GM13976 (cell line): ENCODE data around the gene TPH1.

Experiments used
- DNase-seq: peaks from one replicate; pipeline ENCODE4 v3.0.0; 2012; ENCODE audit warnings: low spot score
- in situ Hi-C: fragments of 300-500 bp; cut with MboI; formaldehyde crosslinking; loops from one replicate; pipeline ENCODE4 v1.12.0; 2022; ENCODE audit warnings: low sequenced_read_pairs, mixed read lengths, inconsistent platforms; ENCODE audit not compliant: unreplicated experiment
- TF ChIP-seq, protein P1 (sequence below): IDR thresholded peaks from 2 replicates; pipeline ENCODE4 v1.5.1; 2012; ENCODE audit warnings: borderline replicate concordance, mild to moderate bottlenecking; ENCODE audit not compliant: insufficient read depth; ENCODE audit errors: extremely low read depth, missing control alignments, control extremely low read depth

Gene TPH1

DNA sequence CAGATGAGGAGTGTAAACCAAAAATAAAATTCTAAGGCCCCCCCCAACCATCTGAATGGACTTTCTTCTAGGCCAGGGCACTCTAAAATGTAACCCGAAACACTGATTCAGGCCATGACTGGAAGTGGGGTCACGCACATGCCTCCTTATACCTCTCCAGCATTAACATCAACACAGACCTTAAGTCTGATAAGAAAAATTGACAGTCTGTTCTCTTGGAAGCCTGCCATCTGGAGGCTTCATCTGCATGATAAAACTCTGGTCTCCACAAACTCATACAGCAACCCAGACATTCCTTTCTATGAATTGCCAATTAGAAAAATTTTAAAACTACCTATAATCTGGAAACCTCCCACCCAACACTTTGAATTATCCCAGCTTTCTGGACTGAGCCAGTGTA is 29.3 kb downstream of the TPH1 start:
- in situ Hi-C loops, result no loop called here
- DNase-seq, result no peak
- TF ChIP-seq, protein P1, sequence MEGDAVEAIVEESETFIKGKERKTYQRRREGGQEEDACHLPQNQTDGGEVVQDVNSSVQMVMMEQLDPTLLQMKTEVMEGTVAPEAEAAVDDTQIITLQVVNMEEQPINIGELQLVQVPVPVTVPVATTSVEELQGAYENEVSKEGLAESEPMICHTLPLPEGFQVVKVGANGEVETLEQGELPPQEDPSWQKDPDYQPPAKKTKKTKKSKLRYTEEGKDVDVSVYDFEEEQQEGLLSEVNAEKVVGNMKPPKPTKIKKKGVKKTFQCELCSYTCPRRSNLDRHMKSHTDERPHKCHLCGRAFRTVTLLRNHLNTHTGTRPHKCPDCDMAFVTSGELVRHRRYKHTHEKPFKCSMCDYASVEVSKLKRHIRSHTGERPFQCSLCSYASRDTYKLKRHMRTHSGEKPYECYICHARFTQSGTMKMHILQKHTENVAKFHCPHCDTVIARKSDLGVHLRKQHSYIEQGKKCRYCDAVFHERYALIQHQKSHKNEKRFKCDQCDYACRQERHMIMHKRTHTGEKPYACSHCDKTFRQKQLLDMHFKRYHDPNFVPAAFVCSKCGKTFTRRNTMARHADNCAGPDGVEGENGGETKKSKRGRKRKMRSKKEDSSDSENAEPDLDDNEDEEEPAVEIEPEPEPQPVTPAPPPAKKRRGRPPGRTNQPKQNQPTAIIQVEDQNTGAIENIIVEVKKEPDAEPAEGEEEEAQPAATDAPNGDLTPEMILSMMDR, result no peak

DNA sequence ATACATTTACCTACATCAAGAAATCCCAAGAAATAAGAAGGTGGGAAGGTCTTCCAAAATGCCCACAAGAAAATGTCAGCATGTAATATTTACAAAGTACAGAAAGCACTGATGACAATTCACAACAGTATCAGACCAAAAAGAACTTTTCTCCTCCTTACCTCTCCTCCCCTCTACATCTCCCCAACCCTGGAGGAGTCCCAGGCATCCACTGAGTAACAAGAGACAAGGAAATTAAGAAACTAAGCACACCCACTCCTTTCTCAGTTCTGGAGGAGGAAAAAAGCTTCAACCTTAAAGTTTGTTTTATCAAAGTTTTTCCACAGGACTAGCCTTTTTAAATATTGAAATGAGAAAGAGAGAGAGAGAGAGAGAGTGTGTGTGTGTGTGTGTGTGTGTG is 31.2 kb downstream of the TPH1 start:
- TF ChIP-seq, protein P1, result no peak
- DNase-seq, result no peak
- in situ Hi-C loops, result no loop called here

GRCh38 chr11:18013790-18014507 is 32.1 kb downstream of the TPH1 start:
- in situ Hi-C loops, result no loop called here
- no peak for DNase-seq
- TF ChIP-seq, protein P1, result no peak

- in situ Hi-C loops, result no loop called here
- DNase-seq, result peak; percentile 98
- TF ChIP-seq, protein P1, result peak; percentile 16
These were observed 32.9 kb downstream of the TPH1 start, which contains the start of gene SERGEF for GRCh38 chr11:18012906-18013781. TSS of gene SERGEF (minus strand) at chr11:18013047. CDS start at chr11:18013010, 37 bp downstream.

GRCh38 chr11:18012122-18012905 is 33.8 kb downstream of the TPH1 start:
- DNase-seq, result no peak
- TF ChIP-seq, protein P1, result no peak
- in situ Hi-C loops, result no loop called here

GRCh38 chr11:18011633-18012032 is 34.4 kb downstream of the TPH1 start:
- DNase-seq, result no peak
- TF ChIP-seq, protein P1, result no peak
- in situ Hi-C loops, result no loop called here
